ENCODE results near the gene SAMD10.

The SAMD10 gene

GRCh38 chr20:63968136-63968927 lies 11.1 kb downstream of the SAMD10 start:
- H3K36me3 ChIP-seq (ENCODE audit: control insufficient read depth in 2 of 2, insufficient read depth in 1 of 2, low read length in 2 of 2) = peaks cover 0 to 42% of the 10 kb centered on the region in 2 experiments; a peak in 1 of 3 replicates
- peak overlapping the region; percentile 52 for H3K4me3 ChIP-seq (ENCODE audit: low read depth, low read length)
- no peaks in the 10 kb centered on the region for H3K4me1 ChIP-seq (ENCODE audit: control insufficient read depth, insufficient read depth, low read length)
- CTCF ChIA-PET = no interaction called here
- POLR2A ChIA-PET = interaction anchor here (1.0 to 2.7 kb wide), 2 partner anchors 11 to 103 kb away, joined by 3 to 12 read pairs; partner anchors contain the start of genes TPD52L2 and UCKL1
- H3K9me3 ChIP-seq (ENCODE audit: control insufficient read depth, insufficient read depth, low read depth, low read length) = no peaks in the 10 kb centered on the region
- TF ChIP-seq, protein P1, sequence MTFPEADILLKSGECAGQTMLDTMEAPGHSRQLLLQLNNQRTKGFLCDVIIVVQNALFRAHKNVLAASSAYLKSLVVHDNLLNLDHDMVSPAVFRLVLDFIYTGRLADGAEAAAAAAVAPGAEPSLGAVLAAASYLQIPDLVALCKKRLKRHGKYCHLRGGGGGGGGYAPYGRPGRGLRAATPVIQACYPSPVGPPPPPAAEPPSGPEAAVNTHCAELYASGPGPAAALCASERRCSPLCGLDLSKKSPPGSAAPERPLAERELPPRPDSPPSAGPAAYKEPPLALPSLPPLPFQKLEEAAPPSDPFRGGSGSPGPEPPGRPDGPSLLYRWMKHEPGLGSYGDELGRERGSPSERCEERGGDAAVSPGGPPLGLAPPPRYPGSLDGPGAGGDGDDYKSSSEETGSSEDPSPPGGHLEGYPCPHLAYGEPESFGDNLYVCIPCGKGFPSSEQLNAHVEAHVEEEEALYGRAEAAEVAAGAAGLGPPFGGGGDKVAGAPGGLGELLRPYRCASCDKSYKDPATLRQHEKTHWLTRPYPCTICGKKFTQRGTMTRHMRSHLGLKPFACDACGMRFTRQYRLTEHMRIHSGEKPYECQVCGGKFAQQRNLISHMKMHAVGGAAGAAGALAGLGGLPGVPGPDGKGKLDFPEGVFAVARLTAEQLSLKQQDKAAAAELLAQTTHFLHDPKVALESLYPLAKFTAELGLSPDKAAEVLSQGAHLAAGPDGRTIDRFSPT (tag by site-specific recombination; IDR thresholded peaks at IDR 0.05) = 0 out of 2 replicates have a peak, but pooled peaks have one; percentile 42
- no peak for TF ChIP-seq SP3 (tag by site-specific recombination; IDR thresholded peaks at IDR 0.05)
- TF ChIP-seq KLF9 (tag by site-specific recombination; IDR thresholded peaks at IDR 0.05; ENCODE audit: low read depth) = peak; percentile 15; the same call in 1 of the 2 replicates
- TF ChIP-seq, protein P2, sequence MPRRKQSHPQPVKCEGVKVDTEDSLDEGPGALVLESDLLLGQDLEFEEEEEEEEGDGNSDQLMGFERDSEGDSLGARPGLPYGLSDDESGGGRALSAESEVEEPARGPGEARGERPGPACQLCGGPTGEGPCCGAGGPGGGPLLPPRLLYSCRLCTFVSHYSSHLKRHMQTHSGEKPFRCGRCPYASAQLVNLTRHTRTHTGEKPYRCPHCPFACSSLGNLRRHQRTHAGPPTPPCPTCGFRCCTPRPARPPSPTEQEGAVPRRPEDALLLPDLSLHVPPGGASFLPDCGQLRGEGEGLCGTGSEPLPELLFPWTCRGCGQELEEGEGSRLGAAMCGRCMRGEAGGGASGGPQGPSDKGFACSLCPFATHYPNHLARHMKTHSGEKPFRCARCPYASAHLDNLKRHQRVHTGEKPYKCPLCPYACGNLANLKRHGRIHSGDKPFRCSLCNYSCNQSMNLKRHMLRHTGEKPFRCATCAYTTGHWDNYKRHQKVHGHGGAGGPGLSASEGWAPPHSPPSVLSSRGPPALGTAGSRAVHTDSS (tag by site-specific recombination; IDR thresholded peaks at IDR 0.05) = peak; percentile 51
- TF ChIP-seq ZNF555 (tag by site-specific recombination; conservative IDR thresholded peaks at IDR 0.05) = no peak
- TF ChIP-seq PRDM4 (tag by site-specific recombination; IDR thresholded peaks at IDR 0.05) = no peak
- peak overlapping the region; percentile 88; the same call in 1 of the 2 replicates for H3K27ac ChIP-seq (ENCODE audit: extremely low read depth, low read depth, low read length)

- POLR2A ChIA-PET = interaction anchor here (2.7 kb wide), 1 partner anchor 11 kb away, joined by 12 read pairs; the partner anchor contains the start of gene UCKL1
- CTCF ChIA-PET = no interaction called here
- H3K9me3 ChIP-seq (ENCODE audit: control insufficient read depth, insufficient read depth, low read depth, low read length) = no peaks in the 10 kb centered on the region
- no peaks in the 10 kb centered on the region for H3K4me1 ChIP-seq (ENCODE audit: control insufficient read depth, insufficient read depth, low read length)
- no peak for TF ChIP-seq ZNF19 (tag by site-specific recombination; IDR thresholded peaks at IDR 0.05; ENCODE audit: low read depth)
- TF ChIP-seq, protein P3, sequence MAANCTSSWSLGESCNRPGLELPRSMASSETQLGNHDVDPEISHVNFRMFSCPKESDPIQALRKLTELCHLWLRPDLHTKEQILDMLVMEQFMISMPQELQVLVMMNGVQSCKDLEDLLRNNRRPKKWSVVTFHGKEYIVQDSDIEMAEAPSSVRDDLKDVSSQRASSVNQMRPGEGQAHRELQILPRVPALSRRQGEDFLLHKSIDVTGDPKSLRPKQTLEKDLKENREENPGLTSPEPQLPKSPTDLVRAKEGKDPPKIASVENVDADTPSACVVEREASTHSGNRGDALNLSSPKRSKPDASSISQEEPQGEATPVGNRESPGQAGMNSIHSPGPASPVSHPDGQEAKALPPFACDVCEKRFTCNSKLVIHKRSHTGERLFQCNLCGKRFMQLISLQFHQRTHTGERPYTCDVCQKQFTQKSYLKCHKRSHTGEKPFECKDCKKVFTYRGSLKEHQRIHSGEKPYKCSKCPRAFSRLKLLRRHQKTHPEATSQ (tag by site-specific recombination; IDR thresholded peaks at IDR 0.05) = no peak
- no peak for TF ChIP-seq ZNF777 (tag by site-specific recombination; IDR thresholded peaks at IDR 0.05; ENCODE audit: borderline replicate concordance)
- no peak for TF ChIP-seq ZNF521 (tag by site-specific recombination; IDR thresholded peaks at IDR 0.05)
- no peak for TF ChIP-seq SALL2 (tag by site-specific recombination; IDR thresholded peaks at IDR 0.05; ENCODE audit: borderline replicate concordance)
- TF ChIP-seq KLF17 (tag by site-specific recombination; IDR thresholded peaks at IDR 0.05) = no peak
- TF ChIP-seq ZNF184 (tag by site-specific recombination; IDR thresholded peaks at IDR 0.05) = no peak
- TF ChIP-seq ZSCAN16 (tag by site-specific recombination; IDR thresholded peaks at IDR 0.05) = no peak
- TF ChIP-seq ZNF391 (tag by site-specific recombination; IDR thresholded peaks at IDR 0.05; ENCODE audit: borderline replicate concordance, low read depth) = no peak
- no peak for TF ChIP-seq SP7 (tag by site-specific recombination; IDR thresholded peaks at IDR 0.05)
- TF ChIP-seq ZNF837 (tag by site-specific recombination; IDR thresholded peaks at IDR 0.05) = no peak
- TF ChIP-seq ZNF112 (tag by site-specific recombination; IDR thresholded peaks at IDR 0.05) = no peak
- TF ChIP-seq ZNF571 (tag by site-specific recombination; IDR thresholded peaks at IDR 0.05) = no peak
- no peak for TF ChIP-seq ZNF121 (tag by site-specific recombination; IDR thresholded peaks at IDR 0.05)
- TF ChIP-seq ZBTB1 (tag by site-specific recombination; IDR thresholded peaks at IDR 0.05) = no peak
- TF ChIP-seq YY2 (tag by site-specific recombination; IDR thresholded peaks at IDR 0.05) = no peak
- no peak for TF ChIP-seq ZNF776 (tag by site-specific recombination; IDR thresholded peaks at IDR 0.05; ENCODE audit: borderline replicate concordance)
- TF ChIP-seq GLIS2 (tag by site-specific recombination; IDR thresholded peaks at IDR 0.05) = no peak
- no peak overlapping the region for H3K4me3 ChIP-seq (ENCODE audit: low read depth, low read length)
- no peak overlapping the region for H3K27ac ChIP-seq (ENCODE audit: extremely low read depth, low read depth, low read length)
- H3K36me3 ChIP-seq (ENCODE audit: control insufficient read depth in 2 of 2, insufficient read depth in 1 of 2, low read length in 2 of 2) = peaks cover 0 to 50% of the 10 kb centered on the region in 2 experiments; a peak in 1 of 3 replicates
Measured at GRCh38 chr20:63967330-63968135, 11.9 kb downstream of the SAMD10 start.
